OCI-LY3 (cell line): ENCODE data around the gene C1QTNF12.

Source experiments
- EZH2phosphoT487 ChIP-seq: fragments of 200-600 bp; shearing (Covaris generic); IDR thresholded peaks from 2 replicates; pipeline ENCODE4 v1.6.1; 2018; ENCODE audit warnings: antibody characterized with exemption, mixed run types, low read depth
- TF ChIP-seq, protein P1 (sequence below): fragments of 200-600, 300-600 bp; sonication (generic); IDR thresholded peaks from 2 replicates; pipeline ENCODE4 v1.5.1; 2014; ENCODE audit warnings: antibody characterized with exemption, low read length, low read depth

GRCh38 chr1:1267488-1268283, 21.2 kb upstream of the C1QTNF12 start:
- TF ChIP-seq, protein P1, sequence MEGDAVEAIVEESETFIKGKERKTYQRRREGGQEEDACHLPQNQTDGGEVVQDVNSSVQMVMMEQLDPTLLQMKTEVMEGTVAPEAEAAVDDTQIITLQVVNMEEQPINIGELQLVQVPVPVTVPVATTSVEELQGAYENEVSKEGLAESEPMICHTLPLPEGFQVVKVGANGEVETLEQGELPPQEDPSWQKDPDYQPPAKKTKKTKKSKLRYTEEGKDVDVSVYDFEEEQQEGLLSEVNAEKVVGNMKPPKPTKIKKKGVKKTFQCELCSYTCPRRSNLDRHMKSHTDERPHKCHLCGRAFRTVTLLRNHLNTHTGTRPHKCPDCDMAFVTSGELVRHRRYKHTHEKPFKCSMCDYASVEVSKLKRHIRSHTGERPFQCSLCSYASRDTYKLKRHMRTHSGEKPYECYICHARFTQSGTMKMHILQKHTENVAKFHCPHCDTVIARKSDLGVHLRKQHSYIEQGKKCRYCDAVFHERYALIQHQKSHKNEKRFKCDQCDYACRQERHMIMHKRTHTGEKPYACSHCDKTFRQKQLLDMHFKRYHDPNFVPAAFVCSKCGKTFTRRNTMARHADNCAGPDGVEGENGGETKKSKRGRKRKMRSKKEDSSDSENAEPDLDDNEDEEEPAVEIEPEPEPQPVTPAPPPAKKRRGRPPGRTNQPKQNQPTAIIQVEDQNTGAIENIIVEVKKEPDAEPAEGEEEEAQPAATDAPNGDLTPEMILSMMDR, result no peak
- TF ChIP-seq EZH2phosphoT487, result no peak
